Skeletal muscle satellite cell (primary cell): Measurements from ENCODE around the gene MRAS.
A peak's percentile ranks its signal among the peaks of the same experiment; 100 is the strongest.

Experiments used
- H3K27me3 ChIP-seq: 2 replicates; pipeline ENCODE4 v1.7.0; 2013; ENCODE audit warnings: low read length; ENCODE audit not compliant: control insufficient read depth, insufficient read depth
- H3K36me3 ChIP-seq: 2 replicates; pipeline ENCODE4 v1.7.0; 2013; ENCODE audit warnings: mild to moderate bottlenecking, control low read depth, low read length; ENCODE audit not compliant: insufficient read depth
- H3K4me1 ChIP-seq: 2 replicates; pipeline ENCODE4 v1.7.0; 2013; ENCODE audit warnings: low read length; ENCODE audit not compliant: control insufficient read depth, insufficient read depth
- H3K4me2 ChIP-seq: 2 replicates; pipeline ENCODE4 v1.7.0; 2013; ENCODE audit warnings: mild to moderate bottlenecking, low read length
- H3K4me3 ChIP-seq: 2 replicates; pipeline ENCODE4 v1.7.0; 2013; ENCODE audit warnings: low read length
- H3K9ac ChIP-seq: 2 replicates; pipeline ENCODE4 v1.7.0; 2013; ENCODE audit warnings: mild to moderate bottlenecking, low read depth, low read length, moderate library complexity
- H3K9me3 ChIP-seq: replicated peaks from 2 replicates; pipeline ENCODE4 v1.7.0; 2013; ENCODE audit warnings: mild to moderate bottlenecking, control low read depth, low read length

Gene MRAS

GRCh38 chr3:138359919-138360868 is 11.8 kb downstream of the MRAS start:
- no peaks in the 10 kb centered on the region for H3K27me3 ChIP-seq

GRCh38 chr3:138360869-138361525 is 12.6 kb downstream of the MRAS start:
- H3K4me2 ChIP-seq: no peak overlapping the region

More at GRCh38 chr3:138359919-138360868, 11.8 kb downstream of the MRAS start:
- no peak overlapping the region for H3K4me3 ChIP-seq
- H3K9me3 ChIP-seq: no peaks in the 10 kb centered on the region
- no peak overlapping the region for H3K4me2 ChIP-seq
- peaks cover 3% of the 10 kb centered on the region for H3K36me3 ChIP-seq
- H3K9ac ChIP-seq: no peak overlapping the region
- peaks cover 19% of the 10 kb centered on the region for H3K4me1 ChIP-seq

GRCh38 chr3:138361561-138361971 is 13.2 kb downstream of the MRAS start:
- Histone ChIP-seq H3K9ac (no peak overlapping the region), H3K4me1 (peaks cover 17% of the 10 kb centered on the region), H3K4me2 (no peak overlapping the region), H3K4me3 (no peak overlapping the region), H3K9me3 (no peaks in the 10 kb centered on the region), H3K27me3 (no peaks in the 10 kb centered on the region), H3K36me3 (no peaks in the 10 kb centered on the region)

More at GRCh38 chr3:138360869-138361525, 12.6 kb downstream of the MRAS start:
- Histone ChIP-seq H3K36me3 (no peaks in the 10 kb centered on the region), H3K4me1 (peaks cover 19% of the 10 kb centered on the region), H3K9ac (no peak overlapping the region), H3K4me3 (no peak overlapping the region), H3K9me3 (no peaks in the 10 kb centered on the region), H3K27me3 (no peaks in the 10 kb centered on the region)

GRCh38 chr3:138362538-138362937 is 14.2 kb downstream of the MRAS start:
- no peaks in the 10 kb centered on the region for H3K36me3 ChIP-seq
- H3K4me2 ChIP-seq: no peak overlapping the region
- no peak overlapping the region for H3K4me3 ChIP-seq
- H3K27me3 ChIP-seq: no peaks in the 10 kb centered on the region
- peaks cover 9% of the 10 kb centered on the region for H3K4me1 ChIP-seq
- H3K9ac ChIP-seq: no peak overlapping the region
- no peaks in the 10 kb centered on the region for H3K9me3 ChIP-seq

- Histone ChIP-seq H3K9ac (no peak overlapping the region), H3K4me3 (no peak overlapping the region), H3K4me1 (peaks cover 14% of the 10 kb centered on the region), H3K9me3 (no peaks in the 10 kb centered on the region), H3K36me3 (no peaks in the 10 kb centered on the region), H3K4me2 (no peak overlapping the region), H3K27me3 (no peaks in the 10 kb centered on the region)
Observed at GRCh38 chr3:138363322-138363721, 14.9 kb downstream of the MRAS start.

- Histone ChIP-seq H3K27me3 (no peaks in the 10 kb centered on the region), H3K4me1 (peaks cover 9% of the 10 kb centered on the region), H3K4me3 (no peak overlapping the region), H3K36me3 (no peaks in the 10 kb centered on the region), H3K9ac (no peak overlapping the region), H3K4me2 (no peak overlapping the region), H3K9me3 (no peaks in the 10 kb centered on the region)
Observed at GRCh38 chr3:138364356-138365252, 16.2 kb downstream of the MRAS start.

GRCh38 chr3:138365253-138365555 is 16.8 kb downstream of the MRAS start:
- Histone ChIP-seq H3K9me3 (no peaks in the 10 kb centered on the region), H3K9ac (no peak overlapping the region), H3K4me1 (peaks cover 8% of the 10 kb centered on the region), H3K36me3 (no peaks in the 10 kb centered on the region), H3K4me3 (no peak overlapping the region), H3K4me2 (no peak overlapping the region), H3K27me3 (no peaks in the 10 kb centered on the region)

- H3K4me3 ChIP-seq: no peak overlapping the region
- H3K4me1 ChIP-seq: peaks cover 8% of the 10 kb centered on the region
- no peaks in the 10 kb centered on the region for H3K36me3 ChIP-seq
- H3K4me2 ChIP-seq: no peak overlapping the region
- no peak overlapping the region for H3K9ac ChIP-seq
- H3K27me3 ChIP-seq: no peaks in the 10 kb centered on the region
- no peaks in the 10 kb centered on the region for H3K9me3 ChIP-seq
Observed at GRCh38 chr3:138366006-138366759, 17.8 kb downstream of the MRAS start.

- Histone ChIP-seq H3K4me2 (no peak overlapping the region), H3K4me3 (no peak overlapping the region), H3K4me1 (peaks cover 8% of the 10 kb centered on the region)
Observed at GRCh38 chr3:138367326-138367850, 19.0 kb downstream of the MRAS start.

GRCh38 chr3:138367911-138368310 is 19.5 kb downstream of the MRAS start:
- no peaks in the 10 kb centered on the region for H3K36me3 ChIP-seq
- no peak overlapping the region for H3K9ac ChIP-seq
- H3K9me3 ChIP-seq: no peaks in the 10 kb centered on the region
- no peaks in the 10 kb centered on the region for H3K27me3 ChIP-seq
- no peak overlapping the region for H3K4me3 ChIP-seq
- H3K4me1 ChIP-seq: peaks cover 8% of the 10 kb centered on the region
- H3K4me2 ChIP-seq: peak overlapping the region; percentile 21

More at GRCh38 chr3:138367326-138367850, 19.0 kb downstream of the MRAS start:
- Histone ChIP-seq H3K9ac (no peak overlapping the region), H3K27me3 (no peaks in the 10 kb centered on the region), H3K9me3 (no peaks in the 10 kb centered on the region), H3K36me3 (no peaks in the 10 kb centered on the region)
